GM18511 (cell line): Measurements from ENCODE around the gene NFIC.
"Not testable (repeated sequence)": the region's sequence is repeated elsewhere in the genome, so short reads cannot be mapped to it uniquely, and the experiment has no call there.

Experiments used
- ATAC-seq: cut with Tn5 transposase; IDR thresholded peaks from one replicate; pipeline ENCODE4 v1.9.1; 2021; ENCODE audit warnings: mild to moderate bottlenecking, moderate library complexity; ENCODE audit not compliant: unreplicated experiment

The NFIC gene

DNA sequence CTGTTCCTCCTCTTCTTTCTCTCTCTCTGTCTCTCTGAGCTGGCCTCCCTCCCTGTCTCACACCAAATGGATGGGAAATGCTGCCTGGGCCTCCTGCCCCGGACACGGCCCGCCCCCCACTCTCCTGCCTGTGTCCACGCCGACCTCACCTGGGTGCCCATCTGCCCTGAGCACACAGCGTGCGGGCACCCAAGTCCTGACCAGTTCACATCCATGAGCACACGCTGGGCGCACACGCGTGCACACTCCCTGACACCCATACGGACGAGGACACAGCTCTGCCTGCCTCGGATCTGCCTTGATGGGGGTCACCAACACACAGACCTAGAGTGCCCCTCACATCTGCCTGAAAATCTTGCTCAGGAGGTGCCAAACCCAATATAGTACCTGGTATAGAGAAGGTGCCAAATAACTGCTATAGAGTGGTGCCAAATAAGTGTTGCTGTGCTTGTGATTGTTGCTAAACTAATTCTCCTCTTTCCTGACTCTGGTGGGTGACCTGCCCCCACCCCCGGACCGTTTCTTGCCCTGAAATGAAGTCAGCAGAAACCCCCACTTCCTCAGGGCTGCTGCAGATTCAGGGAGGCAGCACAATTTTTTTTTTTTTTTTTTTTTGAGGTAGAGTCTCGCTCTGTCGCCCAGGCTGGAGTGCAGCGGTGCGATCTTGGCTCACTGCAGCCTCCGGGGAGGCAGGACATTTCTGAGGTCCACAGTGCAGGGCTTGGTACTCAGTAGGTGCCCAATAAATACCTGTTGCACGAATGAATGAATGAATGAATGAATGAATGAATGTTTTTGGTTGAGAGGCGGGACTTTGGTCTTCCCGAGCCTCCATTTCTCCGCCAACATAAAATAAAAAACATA lies 4.6 kb downstream of the NFIC start:
- no peak for ATAC-seq

DNA sequence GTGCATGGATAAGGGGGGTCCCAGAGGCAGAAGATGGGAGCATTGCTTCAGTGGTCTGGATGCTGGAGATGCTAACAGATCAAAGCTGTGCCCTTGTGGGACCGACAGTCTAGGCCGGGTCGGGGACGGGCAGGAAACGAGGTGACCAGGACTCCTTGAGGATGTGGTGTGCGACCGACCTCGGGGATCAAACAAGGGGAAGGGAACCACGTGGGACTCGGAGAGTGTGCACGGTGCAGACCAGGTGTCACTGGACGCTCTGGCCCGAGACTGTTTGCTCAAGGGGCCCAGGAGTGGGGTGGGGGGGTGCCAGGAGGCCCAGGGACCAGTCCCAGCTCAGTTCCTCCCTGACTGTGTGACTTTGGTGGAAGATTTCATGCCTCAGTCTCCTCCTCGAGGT lies 6.0 kb downstream of the NFIC start:
- ATAC-seq = no peak

DNA sequence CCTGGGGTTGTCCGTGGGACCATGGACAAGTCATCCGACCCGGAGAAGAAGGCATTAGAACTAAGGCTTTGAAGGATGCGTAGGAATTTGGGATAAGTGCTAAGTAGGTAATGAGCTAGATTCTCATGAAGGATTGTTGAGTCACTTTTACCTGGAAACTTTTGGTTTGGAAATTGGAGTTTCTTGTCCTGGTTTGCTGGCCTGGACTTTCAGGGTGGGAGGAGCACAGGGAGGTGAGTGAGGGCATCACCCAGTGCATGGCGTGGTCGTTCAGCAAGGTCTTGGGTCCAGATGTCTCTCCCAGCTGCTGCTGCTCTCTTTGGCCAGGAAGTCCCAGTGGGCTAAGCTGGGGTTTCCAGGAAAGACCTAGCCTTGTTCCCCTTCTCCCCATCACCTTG lies 7.6 kb downstream of the NFIC start:
- no peak for ATAC-seq

DNA sequence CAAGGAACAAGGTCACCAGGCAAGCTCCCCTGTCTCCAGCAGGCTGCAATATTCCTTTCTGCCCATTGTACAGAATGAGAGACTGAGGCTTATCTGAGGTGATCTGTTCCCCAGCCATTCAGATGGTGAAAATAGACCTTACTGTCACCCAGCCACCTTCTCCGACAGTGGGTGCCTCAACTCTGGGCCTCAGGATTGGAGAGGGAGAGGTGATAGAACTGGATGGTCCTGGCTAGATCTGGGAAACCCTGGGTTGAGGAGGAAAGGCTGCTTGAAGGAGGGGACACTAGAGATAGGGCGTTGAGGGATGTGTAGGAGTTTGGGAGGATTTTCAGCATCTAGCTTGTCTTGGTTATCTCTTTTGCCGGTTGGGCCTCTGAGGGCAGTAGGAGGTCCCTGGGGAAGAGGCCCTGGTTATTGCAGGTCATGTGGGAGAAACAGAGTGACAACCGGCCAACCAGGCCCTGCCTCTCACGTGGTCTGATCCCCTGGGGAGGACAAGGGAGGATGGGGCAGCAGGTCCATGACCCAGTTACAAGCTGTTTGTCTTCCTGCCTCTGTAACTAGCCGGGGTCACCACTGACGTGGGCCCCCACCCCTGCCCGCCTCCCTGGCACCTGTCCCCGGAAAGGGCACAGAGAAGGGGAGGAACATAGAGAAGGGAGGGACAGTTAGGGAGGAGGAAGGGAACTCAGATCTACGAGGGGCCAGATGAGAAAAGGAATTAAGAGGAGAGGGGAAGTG lies 8.2 kb downstream of the NFIC start:
- ATAC-seq = no peak

DNA sequence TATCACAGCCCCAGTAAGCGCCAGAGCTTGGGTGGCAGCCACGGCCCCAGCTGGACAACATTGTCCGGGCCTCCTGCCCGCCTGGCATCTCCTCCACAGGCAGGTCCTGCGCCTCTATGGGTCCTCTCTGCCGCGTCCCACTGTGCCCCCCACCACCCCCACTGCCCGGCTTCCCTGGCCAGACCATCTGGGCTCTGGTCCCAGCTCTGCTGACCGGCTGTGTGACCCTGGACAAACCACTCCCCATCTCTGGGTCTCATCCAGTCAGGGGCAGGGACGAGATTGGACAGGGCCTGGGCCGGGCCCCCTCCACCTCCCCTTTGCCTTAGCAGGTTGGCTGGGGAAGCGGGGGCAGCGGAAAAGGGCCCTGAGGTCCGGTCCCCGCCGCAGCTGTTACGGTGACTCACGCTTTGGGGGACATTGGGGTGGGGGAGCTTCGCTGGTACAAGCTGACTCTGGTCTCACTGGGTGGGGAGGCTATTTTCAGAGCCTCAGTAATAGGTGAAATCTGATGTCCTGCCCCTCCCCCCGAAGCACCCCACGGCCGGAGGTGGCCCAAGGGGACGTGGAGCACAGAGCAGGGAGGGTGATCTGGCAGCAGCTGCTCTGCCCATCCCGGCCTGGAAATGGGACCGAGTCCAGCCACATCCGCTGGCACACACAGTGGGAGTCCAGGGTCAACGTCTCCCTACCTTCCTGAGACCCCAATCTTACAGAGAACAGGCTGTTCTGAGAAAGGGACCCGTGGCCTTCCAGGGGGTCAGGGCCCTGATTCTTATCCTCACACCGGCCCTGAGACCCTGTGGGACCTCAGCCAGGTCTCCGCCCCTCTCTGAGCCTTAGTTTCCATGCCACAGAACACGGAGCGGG lies 9.1 kb downstream of the NFIC start:
- no peak for ATAC-seq

DNA sequence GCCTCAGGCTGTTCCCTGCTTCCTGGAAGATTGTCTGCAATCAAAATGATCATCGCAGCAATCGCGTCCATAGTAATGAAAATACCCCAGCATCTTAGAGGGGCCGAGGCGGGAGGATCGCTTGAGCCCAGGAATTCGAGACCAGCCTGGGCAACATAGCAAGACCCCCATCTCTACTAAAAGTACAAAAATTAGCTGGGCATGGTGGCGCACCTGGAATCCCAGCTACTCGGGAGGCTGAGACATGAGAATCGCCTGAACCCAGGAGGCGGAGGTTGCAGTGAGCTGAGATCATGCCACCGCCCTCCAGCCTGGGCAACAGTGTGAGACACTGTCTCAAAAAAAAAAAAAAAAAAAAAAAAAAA lies 9.7 kb downstream of the NFIC start:
- not testable (repeated sequence) for ATAC-seq

DNA sequence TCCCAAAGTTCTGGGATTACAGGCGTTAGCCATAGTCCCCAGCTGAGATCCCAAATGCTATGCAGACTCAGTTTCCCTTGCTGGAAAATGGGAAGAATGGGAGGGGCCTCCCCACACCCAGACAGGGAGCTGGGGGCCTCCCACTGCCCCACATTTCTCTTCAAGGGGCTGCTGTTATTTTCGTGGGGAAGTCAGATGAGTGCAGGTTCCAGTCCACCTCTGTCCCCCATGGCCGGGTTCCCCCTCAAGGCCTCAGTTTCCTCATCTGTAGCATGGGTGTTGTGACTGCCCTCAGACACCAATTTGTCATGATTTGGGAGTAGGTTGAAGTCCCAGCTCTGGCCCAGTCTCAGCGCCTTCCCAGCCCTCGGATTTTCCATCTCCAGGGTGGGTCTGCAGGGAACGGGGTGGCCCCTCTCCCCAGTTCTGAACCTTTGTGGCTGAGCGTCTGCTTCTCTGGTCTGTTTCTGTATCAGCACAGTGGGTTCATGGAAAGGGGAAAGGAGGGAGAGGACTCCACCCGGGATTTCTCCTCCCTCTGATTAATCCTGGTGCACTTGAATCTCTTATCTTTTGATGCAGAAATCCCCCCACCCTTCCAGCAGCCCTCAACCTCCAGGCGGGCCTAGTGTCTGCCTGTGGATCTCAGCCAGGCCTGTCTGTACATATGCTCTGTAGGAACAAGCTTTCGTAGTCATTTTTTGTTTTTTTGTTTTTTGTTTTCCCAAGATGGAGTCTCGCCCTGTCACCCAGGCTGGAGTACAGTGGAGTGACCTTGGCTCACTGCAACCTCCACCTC lies 12.2 kb downstream of the NFIC start:
- no peak for ATAC-seq

DNA sequence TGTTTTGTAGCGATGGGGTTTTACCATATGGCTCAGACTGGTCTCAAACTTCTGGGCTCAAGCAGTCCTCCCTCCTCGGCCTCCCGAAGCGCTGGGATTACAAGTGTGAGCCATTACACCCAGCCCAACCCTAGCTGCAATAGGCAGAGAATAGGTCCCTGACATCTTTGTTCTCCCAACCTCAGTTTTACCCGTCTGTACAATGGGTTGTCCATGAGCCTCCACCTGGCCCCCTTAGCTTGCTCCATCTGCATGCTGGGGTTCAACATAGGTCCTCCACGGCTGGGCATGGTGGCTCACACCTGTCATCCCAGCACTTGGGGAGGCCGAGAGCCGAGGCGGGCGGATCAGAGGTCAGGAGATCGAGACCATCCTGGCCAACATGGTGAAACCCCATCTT lies 14.4 kb downstream of the NFIC start:
- no peak for ATAC-seq

DNA sequence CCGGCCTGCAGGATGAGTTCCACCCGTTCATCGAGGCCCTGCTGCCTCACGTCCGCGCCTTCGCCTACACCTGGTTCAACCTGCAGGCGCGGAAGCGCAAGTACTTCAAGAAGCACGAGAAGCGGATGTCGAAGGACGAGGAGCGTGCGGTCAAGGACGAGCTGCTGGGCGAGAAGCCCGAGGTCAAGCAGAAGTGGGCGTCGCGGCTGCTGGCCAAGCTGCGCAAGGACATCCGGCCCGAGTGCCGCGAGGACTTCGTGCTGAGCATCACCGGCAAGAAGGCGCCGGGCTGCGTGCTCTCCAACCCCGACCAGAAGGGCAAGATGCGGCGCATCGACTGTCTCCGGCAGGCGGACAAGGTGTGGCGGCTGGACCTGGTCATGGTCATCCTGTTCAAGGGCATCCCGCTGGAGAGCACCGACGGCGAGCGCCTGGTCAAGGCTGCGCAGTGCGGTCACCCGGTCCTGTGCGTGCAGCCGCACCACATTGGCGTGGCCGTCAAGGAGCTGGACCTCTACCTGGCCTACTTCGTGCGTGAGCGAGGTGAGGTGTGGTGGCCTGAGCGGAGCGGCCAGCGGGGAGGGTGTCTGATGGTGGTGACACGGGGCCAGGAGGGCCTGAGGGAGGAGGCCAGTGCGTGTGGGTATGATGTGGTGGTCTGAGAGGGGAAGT lies 15.5 kb downstream of the NFIC start:
- no peak for ATAC-seq

DNA sequence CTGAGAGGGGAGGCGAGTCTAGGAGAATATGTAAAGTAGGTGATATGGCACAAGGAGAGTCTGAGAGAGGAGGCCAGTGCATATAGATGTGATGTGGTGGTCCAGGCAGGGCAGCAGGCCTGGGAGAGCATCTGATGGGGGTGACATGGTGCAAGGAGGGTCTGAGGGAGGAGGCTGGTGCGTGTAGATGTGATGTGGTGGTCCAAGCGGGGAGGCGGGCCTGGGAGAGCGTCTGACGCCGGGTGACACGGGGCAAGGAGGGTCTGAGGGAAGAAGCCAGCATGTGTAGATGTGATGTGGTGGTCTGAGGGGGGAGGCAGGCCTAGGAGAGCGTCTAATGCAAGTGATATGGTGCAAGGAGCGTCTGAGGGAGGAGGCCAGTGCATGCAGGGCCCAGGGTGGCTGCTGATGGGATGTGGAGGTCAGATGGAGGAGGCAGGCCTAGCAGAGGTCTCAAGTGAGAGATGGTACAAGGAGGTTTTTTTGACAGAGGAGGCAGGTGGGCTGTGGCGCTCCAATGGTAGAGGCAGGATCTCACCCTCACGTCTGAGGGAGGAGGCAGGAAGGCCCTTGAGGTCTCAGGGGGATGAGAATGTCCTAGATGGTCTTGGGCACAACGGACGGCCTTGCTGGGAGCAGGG lies 16.2 kb downstream of the NFIC start:
- ATAC-seq = no peak

DNA sequence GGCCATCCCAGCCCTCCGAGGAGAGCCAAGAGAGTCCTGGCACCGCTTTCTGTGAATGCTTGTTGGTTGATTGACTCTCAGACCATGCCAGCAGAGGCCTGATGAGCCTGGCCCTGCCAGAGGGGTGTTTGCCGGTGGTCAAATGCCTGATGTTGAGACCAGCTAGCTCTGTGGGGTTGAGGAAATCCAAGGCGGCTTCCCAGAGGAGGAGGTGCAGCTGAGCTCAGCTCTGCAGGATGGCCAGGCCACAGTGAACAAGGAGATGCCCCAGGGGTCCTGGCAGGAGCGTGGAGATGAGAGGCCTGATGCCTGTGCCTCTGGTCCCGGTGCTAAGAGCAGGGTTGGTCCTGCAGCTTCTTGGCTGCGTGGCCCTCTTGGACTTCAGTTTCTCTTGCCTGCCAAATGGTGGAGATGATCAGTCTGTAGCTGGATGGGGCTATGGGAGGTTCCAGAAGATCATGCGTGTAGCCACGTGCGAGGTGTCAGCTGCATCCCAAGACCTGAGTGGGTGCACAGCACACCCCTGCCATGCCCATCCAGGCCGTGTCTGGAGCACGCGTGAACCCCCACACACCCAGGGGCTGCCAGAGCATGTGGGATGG lies 16.8 kb downstream of the NFIC start:
- ATAC-seq = no peak

DNA sequence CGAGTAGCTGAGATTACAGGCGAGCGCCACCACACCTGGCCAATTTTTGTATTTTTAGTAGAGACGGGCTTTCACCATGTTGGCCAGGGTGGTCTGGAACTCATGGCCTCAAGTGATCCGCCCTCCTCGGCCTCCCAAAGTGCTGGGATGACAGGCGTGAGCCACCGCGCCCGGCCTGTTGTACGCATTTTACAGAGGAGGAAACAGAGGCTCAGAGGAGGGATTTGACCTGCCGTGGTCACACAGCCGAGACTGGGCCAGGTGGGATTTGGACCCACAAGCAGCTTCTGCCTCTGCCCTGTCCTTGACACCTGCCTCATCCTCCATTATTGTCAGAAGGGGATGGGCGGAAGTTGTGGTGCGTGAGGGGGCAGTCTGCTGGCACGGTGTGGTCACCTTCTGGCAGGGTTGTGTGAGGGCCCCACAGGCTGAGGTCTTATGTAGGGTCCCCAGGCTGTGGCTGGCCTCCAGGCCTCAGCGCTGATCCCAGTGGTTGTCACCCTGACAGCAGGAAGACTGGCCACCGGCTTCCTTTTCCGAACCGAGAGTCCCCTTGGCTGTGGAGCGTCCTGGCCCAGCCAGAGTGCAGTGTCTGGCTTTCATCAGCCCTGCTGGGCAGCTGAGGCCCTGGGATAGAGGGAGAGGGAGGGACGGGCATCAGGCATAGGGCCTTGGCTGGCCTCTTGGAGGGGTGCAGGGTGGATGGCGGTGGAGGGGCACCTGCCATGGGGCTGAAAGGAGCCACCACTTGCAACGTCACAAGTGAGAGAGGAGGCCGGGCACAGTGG lies 20.3 kb downstream of the NFIC start:
- ATAC-seq = no peak

DNA sequence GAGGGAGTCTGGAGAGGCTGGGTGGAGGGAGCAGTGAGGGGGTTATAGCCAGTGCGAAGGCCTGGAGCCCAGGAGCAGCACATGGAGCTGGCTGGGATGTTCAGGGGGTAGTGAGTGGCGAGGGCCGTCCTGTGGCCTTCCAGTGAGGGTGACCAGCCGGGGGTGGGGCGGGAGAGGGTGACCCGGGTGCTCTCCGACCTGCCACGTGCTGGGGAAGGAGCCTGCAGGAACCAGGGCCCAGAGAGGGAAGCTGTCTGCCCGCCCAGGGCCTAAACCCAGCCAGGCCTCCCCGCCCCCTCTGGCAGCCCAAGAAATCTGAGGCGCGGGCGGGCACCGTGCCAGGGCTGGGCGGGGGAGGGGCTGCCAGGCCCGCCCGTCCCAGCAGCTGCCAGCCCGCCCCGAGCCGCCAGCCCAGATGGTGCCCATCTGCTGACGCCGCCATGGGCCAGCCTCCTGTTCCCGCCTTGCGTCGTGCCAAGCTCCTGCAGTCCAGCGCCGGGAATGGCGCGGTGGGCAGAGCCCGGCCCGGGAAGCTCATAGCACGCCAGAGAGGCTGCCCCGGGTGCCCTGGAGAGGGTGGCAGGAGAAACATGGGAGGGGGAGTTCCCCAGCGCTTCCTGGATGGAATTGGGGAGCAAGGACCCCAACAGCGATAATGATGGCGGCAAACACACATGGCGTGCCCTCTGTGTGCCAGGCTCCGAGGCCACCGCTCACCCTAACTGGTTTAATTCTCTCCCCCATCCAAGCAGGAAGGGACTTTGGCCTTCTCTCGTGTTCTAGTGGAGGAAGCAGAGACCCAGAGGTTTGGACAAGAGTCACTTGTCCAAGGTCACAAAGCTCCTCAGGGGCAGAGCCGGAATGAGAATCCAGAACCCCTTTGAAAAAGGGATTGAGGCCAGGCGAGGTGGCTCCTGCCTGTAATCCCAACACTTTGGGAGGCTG lies 21.5 kb downstream of the NFIC start:
- no peak for ATAC-seq

DNA sequence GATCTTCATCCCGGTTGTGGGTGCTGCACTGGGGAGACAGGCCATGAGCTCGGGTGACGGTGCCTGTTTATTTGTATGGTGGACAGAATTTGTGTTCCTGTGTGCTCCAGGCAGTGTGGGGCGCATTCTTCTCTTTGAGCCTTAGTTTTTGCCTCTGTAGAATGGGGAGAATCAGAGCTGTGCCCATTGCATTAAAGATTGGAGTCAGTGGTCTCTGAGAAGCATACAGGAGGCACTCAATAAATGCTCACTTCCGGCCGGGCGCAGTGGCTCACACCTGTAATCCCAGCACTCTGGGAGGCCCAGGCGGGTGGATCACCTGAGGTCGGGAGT lies 23.0 kb downstream of the NFIC start:
- no peak for ATAC-seq

DNA sequence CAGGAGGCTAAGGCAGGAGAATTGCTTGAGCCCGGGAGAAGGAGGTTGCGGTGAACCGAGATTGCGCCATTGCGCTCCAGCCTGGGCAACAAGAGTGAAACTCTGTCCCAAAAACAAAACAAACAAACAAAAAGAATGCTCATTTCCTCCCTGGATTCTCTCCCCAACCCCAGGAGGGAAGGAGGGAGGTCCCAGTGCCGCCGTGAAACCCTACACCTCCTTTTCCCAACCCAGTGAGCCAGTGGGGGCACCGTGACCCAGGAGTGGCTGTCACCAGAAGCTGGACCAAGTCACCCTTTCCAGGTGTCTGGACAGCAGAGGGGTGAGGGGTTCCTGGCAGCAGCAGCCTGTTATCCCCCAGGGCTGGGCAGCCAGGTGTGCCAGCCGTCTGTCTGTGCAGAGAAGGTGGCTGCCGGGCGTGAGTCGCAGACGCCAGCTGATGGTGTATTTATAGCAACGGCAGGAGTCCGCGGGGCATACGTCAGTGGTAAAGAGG lies 23.5 kb downstream of the NFIC start:
- no peak for ATAC-seq

DNA sequence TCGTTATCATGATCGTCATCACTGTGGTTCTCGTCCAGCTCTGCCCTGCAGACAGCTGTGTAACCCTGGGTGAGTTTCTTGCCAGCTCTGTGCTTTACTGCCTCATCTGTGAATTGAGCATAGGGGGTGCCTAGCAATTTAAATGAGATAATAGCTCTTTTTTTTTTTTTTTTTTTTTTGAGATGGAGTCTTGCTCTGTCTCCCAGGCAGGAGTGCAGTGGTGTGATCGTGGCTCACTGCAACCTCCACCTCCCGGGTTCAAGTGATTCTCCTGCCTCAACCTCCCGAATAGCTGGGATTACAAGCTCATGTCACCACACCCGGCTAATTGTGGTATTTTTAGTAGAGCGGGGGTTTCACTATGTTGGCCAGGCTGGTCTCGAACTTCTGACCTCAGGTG lies 25.5 kb downstream of the NFIC start:
- not testable (repeated sequence) for ATAC-seq

DNA sequence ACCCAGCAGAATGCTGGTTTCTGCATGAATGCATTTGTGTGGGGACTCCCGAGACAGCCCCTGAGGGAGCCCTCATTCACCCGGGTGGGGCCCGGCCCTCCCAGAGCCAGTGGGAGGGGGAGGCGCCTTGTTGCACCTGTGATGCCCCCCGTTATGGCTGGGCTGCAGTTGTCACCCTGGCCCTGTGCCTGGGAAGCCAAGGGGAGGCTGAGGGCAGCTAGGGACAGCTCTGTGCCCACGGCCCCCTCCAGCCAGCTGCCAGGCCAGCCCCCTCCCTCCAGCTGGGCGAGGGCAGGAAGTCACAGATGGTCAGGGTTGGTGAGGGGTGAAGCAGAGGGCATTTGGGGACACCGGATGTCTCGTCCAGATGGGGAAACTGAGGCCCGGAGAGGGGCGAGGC lies 26.1 kb downstream of the NFIC start:
- ATAC-seq = no peak
